ENCODE measurements around the gene GLYATL1.

DNA sequence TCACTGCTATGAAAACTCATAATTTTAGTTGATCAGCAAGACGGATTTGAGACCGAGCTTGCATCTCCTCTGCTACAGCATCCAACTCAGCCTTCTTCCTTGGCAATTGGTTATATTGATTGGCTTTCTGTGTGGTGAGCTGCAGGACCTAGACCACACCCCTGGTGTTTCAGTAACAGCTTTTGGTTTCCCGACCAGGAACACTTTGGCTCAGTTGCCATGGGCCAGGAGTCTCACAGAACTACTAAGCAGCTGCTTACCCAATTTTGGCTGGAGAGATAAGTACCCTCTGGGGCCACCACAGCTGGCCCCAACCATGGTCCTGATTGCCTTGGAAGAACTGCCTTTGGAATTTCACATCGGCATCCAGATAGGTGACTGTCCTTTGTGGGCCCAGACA, at the start of gene GLYATL1:
- TF ChIP-seq ZNF274 (IDR thresholded peaks at IDR 0.05; ENCODE audit: low read depth, low read length) = no peak
- no peak for TF ChIP-seq YY1 (IDR thresholded peaks at IDR 0.05; ENCODE audit: insufficient read depth, insufficient read length)

Measured in NT2/D1 (cell line).